HG03575 (cell line): ENCODE data around the gene KCTD1.

ENCODE experiments used
- ATAC-seq: cut with Tn5 transposase; IDR thresholded peaks from one replicate; pipeline ENCODE4 v1.9.1; 2021; ENCODE audit not compliant: unreplicated experiment, insufficient number of reproducible peaks, low FRiP score; ENCODE audit errors: extremely low read depth

Gene KCTD1

DNA sequence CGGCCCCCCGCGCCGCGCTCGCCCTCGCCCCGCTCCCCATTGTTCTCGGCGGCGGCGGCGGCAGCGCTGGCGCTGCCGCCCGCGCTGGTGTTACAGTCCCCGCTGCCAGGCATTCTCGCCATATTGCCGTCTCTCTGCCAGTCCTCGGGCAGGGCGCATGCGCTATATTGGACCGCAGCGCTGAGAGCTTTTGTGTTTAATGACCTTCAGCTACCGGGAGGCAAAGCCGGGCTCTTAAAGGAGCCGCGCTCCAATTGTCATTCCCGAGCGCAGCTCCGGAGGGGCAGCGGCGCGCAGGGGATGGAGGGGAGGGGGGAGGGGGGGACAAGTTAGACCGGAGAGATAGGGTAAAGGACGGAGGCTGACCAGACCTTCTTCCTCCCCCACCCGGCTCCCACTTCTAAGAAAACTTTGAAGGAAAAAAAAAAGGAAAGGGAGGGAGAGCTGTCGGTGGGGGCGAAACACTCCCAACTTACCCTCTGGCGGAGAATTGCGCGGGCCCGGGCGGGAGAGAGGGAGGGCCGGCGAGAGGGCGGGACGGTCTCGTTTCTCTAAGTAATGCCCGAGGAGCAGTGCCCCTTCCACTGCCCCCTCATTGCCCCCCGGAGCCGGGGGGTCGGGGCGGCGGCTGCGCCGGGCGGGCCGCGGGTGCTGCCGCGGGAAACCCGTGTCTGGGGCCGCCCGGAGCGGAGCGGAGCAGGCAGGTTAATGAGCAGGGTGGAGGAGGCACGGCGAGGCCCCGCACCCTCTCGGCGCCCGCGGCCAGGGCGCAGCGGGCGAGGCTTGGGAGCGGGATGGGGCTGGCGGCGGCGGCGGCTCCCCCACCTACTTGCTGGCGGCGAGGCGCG lies at the start of gene KCTD1:
KCTD1 (minus strand) TSS at position 139 of the 848 bp plus-strand sequence; CDS start at position 122, 17 bp downstream.
- no peak for ATAC-seq

DNA sequence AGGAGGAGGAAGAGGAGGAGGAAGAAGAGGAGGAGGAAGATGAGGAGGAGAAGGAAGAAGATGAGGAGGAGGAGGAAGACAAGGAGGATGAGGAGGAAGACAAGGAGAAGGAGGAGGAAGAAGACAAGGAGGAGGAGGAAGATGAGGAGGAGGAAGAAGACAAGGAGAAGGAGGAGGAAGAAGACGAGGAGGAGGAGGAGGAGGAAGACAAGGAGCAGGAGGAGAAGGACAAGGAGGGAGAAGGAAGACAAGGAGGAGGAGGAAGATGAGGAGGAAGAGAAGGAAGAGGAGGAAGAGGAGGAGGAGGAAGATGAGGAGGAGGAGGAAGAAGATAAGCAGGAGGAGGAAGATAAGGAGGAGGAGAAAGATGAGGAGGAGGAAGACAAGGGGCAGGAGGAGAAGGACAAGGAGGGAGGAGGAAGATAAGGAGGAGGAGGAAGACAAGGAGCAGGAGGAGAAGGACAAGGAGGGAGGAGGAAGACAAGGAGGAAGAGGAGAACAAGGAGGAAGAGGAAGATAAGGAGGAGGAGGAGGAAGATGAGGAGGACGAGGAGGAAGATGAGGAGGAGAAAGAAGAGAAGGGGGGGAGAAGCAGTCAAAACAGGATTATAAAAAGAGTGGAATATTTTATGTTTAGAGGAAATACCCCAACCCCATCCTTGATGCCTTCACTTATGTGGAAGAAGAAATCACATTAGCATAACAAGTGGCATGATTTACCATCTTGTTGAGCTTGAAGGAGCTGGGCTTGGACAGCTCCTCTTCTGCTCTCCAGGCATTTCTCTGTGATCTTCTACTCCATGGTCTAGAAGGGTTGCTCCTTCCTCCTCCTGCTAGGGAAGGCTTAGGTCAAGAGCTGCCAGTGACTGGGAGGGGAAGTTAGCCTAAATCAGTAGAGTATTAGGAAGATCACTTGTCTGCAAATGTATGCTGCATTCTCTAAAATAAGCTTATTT lies 45.3 kb upstream of the KCTD1 start:
- no peak for ATAC-seq

GRCh38 chr18:26584745-26585144 lies 36.4 kb upstream of the KCTD1 start:
- no peak for ATAC-seq

GRCh38 chr18:26579941-26580618 lies 31.7 kb upstream of the KCTD1 start:
- ATAC-seq = no peak

DNA sequence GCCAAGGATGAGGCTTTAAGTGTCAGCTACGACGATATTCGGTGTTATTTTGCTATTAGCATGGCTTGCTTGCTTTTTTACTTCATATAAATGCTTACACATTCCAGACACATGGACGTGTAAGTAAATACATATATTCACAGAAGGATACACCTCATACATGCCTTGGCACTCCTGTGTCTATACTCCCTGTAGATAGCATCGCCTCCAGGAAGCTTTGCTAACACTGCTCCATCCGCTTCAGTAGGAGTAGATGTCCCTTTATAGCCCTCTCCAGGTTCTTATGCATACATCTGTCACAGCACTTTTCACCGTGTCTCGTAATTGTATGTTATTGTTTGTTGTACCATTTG lies 27.5 kb upstream of the KCTD1 start:
- ATAC-seq = no peak

GRCh38 chr18:26574958-26575864 lies 26.9 kb upstream of the KCTD1 start:
- ATAC-seq = no peak

- ATAC-seq = no peak
Measured at GRCh38 chr18:26568926-26569665, 20.7 kb upstream of the KCTD1 start.

DNA sequence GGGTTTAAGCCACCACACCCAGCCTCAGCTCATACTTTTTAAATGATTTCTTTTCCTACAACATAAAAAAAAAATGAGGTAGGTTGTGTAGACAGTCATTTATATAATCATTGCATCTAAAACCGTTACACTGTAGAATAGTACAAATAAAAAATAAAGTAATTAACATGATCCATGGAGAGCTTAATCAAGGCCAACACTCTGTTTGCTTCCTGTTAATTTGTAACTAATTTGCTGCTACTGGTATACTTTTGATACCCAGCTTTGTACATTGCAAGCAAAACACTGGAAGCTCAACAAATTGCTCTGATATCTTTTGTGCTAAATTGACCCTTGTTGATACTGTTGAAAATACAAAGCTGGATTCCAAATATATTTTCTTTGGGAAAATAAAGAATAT lies 20.2 kb upstream of the KCTD1 start:
- ATAC-seq = no peak

- ATAC-seq = no peak
Measured at GRCh38 chr18:26566874-26567555, 18.7 kb upstream of the KCTD1 start.

DNA sequence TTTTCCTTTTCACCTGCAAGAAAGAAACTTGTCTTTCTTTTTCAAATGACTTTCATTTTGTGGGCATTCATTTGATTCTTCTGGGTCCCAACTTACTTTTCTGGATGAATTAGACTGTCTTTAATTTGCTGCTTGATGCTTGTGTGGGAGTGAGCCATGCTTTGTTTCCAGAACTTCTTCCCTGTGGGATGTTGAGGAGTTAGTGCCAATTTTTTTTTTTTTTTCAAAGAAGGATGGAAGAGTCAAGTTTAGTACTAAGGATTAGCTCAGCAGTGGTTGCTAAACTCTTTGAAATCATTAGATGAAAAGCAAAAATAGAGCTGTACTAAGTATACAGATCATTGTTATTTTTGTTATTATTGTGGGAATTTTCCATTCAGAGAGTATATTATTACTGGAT lies 17.2 kb upstream of the KCTD1 start:
- ATAC-seq = no peak

- ATAC-seq = no peak
Measured at GRCh38 chr18:26563024-26563423, 14.7 kb upstream of the KCTD1 start.

GRCh38 chr18:26562568-26562967 lies 14.2 kb upstream of the KCTD1 start:
- no peak for ATAC-seq

DNA sequence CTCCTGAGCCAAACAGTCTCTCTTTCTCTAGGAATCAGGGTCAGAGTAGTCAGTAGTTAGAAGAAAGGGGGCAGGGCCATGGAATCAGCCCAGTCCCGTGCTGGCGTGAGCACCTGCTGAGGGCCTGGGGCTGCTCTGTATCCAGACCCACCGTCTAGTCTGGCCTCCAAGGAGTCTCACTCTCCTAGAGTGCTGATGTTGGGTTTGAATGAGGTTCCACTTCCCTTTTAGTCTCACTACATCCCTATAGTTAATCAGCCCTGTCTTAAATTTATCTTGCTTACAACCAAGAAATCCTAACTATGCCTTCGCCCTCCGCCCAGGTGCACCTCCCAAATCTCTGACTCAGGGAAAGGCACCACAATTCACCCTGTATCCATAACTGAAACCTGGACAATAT lies 13.4 kb upstream of the KCTD1 start:
- no peak for ATAC-seq

- no peak for ATAC-seq
Measured at GRCh38 chr18:26556573-26556972, 8.2 kb upstream of the KCTD1 start.

GRCh38 chr18:26555804-26556553 lies 7.6 kb upstream of the KCTD1 start:
- no peak for ATAC-seq

- no peak for ATAC-seq
Measured at GRCh38 chr18:26553943-26554342, 5.6 kb upstream of the KCTD1 start.

DNA sequence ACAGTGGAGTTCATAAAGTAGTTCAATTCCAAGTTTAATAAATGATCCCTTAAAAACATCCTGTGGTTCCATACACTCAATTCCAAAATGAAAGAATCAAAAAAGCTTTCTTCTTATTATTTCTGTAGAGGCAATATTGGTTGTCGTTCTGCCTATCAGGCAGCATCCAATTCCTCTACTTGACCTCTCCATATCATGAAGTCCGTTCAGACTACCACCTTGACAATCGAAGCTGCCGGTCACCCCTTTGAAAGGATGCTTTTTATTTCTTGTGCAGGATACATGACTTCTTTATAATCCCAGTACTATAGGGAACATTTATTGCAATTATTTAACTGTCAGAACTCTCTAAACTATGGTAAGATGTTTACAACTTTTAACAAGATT lies 3.3 kb upstream of the KCTD1 start:
- ATAC-seq = no peak
